Urothelium cell line (cell line): ENCODE measurements around the gene ADD2.

Experiments used
- DNase-seq: peaks from one replicate; pipeline ENCODE4 v3.0.0; 2011; ENCODE audit warnings: low spot score, mixed read lengths
- FAIRE-seq: peaks from 2 replicates; lab custom pipeline; 2011; peaks lifted over from hg19 to GRCh38; lab: Jason Lieb, UNC

ADD2 gene

DNA sequence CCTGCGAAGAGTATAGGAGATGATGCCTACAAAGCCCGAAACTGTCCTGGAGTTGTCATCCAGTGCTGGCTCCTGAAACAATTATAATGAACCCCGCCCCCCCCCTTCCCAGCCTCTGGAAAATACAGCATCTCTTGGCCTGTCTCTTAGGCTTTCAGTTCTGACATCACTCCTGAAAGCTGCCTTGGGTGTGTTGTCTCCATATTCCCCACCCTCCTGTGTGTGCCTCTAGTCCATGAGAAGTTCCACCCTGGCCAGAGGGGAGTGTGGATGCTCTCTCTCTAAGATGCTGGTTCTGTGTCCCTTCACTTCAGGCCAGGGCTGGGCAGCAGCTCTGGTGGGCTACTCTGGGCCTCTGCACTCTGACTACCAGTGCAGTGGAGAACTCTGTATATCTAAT lies 155.4 kb downstream of the ADD2 start:
- FAIRE-seq (no peak), DNase-seq (no peak)

DNA sequence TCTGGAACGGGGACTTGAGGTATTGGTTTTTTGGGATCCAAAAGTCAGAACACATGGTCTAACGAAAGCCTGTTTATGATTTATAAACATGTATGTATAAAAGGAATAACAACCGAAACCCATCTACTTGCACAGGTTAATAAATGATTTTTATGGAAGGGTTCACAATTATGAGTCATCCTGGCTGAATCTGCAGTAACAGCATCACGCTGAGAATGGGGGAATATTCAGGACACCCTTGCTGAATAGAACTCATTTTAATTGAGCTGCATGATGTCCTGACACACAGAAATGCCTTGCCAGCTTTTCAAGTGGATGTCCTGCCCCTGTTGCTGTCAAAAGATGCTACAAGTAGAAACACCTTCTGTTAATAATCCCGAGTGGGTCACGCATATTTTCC lies 159.6 kb downstream of the ADD2 start:
- DNase-seq = no peak
- FAIRE-seq = no peak

DNA sequence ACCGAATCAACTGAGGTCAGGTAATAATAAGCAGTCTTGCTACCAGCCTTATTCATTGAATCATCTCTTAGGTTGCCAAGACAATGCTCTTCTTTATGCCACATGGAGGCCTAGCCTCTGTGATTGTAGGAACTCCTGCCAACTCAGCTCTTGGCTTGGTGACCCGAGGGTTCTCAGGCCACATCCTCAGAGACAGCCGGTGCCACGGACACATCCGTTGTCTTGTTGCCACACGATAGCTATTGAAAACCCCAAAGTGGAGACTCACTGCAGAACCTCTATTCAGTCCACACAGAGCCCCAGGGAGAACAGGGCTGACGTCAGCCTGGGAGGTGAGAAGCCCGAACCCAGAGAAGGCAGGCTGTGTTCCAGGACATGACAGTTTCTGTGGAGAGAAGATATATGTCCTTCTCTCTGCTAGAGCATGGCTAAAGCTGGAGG lies 160.9 kb downstream of the ADD2 start:
- peak; percentile 60 for DNase-seq
- FAIRE-seq = no peak
